ENCODE measurements around the gene OR6M1. TPM values are rescaled to one million over a fixed set of nuclear protein-coding genes. Genes with fewer than 3 reads are reported as not detected.

OR6M1 gene
- total RNA-seq, 2 donors from 2014 or later: not detected

DNA sequence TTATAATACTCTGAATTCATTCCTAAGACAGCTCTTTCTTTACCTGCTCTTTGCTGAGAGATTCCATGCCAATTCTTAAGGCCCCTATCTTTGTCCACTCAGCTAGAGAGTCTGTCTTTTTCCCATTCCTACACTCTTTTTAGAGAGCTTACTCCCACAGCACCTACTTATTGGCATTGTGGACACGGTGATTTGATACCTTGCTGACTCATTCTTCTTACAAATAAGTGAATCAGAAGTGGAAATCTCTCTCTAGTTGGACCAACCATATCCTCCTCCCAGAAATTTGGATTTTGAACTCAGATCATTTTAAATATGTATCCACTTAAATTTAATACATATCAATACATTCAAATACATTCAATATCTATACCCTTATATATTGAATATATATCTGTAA is 32.5 kb upstream of the OR6M1 start:
- H3K9me3 ChIP-seq (ENCODE audit: control insufficient read depth, low read length): no peaks in the 10 kb centered on the region
- H3K27me3 Mint-ChIP-seq (ENCODE audit: insufficient read depth): peaks cover 25% of the 10 kb centered on the region
- DNase-seq: no peak
- peaks cover 16% of the 10 kb centered on the region for H3K4me1 Mint-ChIP-seq
- H3K27ac ChIP-seq (ENCODE audit: low read depth, low read length): no peak overlapping the region
- no peak for TF ChIP-seq CTCF (conservative IDR thresholded peaks at IDR 0.05)
- no peak overlapping the region for H3K4me3 Mint-ChIP-seq
- H3K9ac ChIP-seq (ENCODE audit: extremely low read depth, low read length, poor library complexity, severe bottlenecking): no peak overlapping the region
- no peaks in the 10 kb centered on the region for H3K4me1 ChIP-seq (ENCODE audit: control insufficient read depth, insufficient read depth, low read length)
- no peak overlapping the region for H3K4me3 ChIP-seq (ENCODE audit: low read length)
- H3K36me3 ChIP-seq (ENCODE audit: control insufficient read depth, insufficient read depth, low read length): no peaks in the 10 kb centered on the region
- no peak overlapping the region for H3K27ac Mint-ChIP-seq
- H3K27me3 ChIP-seq (ENCODE audit: control insufficient read depth, insufficient read depth, low read length, poor library complexity, severe bottlenecking): peaks cover 20% of the 10 kb centered on the region
- peaks cover 4% of the 10 kb centered on the region for H3K9me3 Mint-ChIP-seq
- WGBS, 2 experiments (ENCODE audit: insufficient coverage in 1 of 2, insufficient read length in 1 of 2): 73 to 100% methylated on average over 1 of the region's 1 CpG
- peaks cover 7% of the 10 kb centered on the region for H3K36me3 Mint-ChIP-seq (ENCODE audit: low read depth)

GRCh38 chr11:123838199-123838598 is 32.0 kb upstream of the OR6M1 start:
- no peak overlapping the region for H3K4me3 ChIP-seq (ENCODE audit: low read length)
- WGBS, 2 experiments (ENCODE audit: insufficient coverage in 1 of 2, insufficient read length in 1 of 2): 53 to 69% methylated on average over 3 of the region's 3 CpGs
- Mint-ChIP-seq H3K4me3 (no peak overlapping the region), H3K27ac (no peak overlapping the region), H3K27me3 (ENCODE audit: insufficient read depth) (peaks cover 25% of the 10 kb centered on the region), H3K4me1 (peaks cover 16% of the 10 kb centered on the region), H3K36me3 (ENCODE audit: low read depth) (peaks cover 7% of the 10 kb centered on the region), H3K9me3 (peaks cover 4% of the 10 kb centered on the region)
- no peaks in the 10 kb centered on the region for H3K9me3 ChIP-seq (ENCODE audit: control insufficient read depth, low read length)
- no peak overlapping the region for H3K9ac ChIP-seq (ENCODE audit: extremely low read depth, low read length, poor library complexity, severe bottlenecking)
- H3K27me3 ChIP-seq (ENCODE audit: control insufficient read depth, insufficient read depth, low read length, poor library complexity, severe bottlenecking): peaks cover 20% of the 10 kb centered on the region
- no peak overlapping the region for H3K27ac ChIP-seq (ENCODE audit: low read depth, low read length)
- DNase-seq: no peak
- no peaks in the 10 kb centered on the region for H3K4me1 ChIP-seq (ENCODE audit: control insufficient read depth, insufficient read depth, low read length)
- TF ChIP-seq CTCF (conservative IDR thresholded peaks at IDR 0.05): no peak
- H3K36me3 ChIP-seq (ENCODE audit: control insufficient read depth, insufficient read depth, low read length): no peaks in the 10 kb centered on the region

DNA sequence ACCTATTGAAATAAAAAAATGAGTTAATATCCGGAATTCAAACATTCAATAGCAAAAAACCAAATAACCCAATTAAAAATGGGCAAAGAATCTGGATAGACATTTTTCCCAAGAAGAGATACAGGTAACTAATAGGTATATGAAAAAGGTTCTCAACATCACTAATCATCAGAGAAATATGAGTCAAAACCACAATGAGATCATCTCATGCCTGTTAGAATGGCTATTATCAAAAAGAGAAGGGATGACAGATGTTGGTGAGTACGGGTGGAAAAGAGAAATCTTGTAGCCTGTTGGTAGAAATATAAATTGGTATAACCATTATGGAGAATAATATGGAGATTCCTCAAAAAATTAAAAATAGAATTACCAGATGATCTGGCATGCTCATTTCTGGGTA is 26.9 kb upstream of the OR6M1 start:
- peaks cover 8% of the 10 kb centered on the region for H3K27me3 Mint-ChIP-seq (ENCODE audit: insufficient read depth)
- no peak overlapping the region for H3K4me3 ChIP-seq (ENCODE audit: low read length)
- H3K4me3 Mint-ChIP-seq: no peak overlapping the region
- H3K4me1 Mint-ChIP-seq: peaks cover 2% of the 10 kb centered on the region
- no peak overlapping the region for H3K27ac ChIP-seq (ENCODE audit: low read depth, low read length)
- H3K27me3 ChIP-seq (ENCODE audit: control insufficient read depth, insufficient read depth, low read length, poor library complexity, severe bottlenecking): no peaks in the 10 kb centered on the region
- H3K36me3 ChIP-seq (ENCODE audit: control insufficient read depth, insufficient read depth, low read length): no peaks in the 10 kb centered on the region
- H3K9me3 Mint-ChIP-seq: peaks cover 12% of the 10 kb centered on the region
- peaks cover 12% of the 10 kb centered on the region for H3K36me3 Mint-ChIP-seq (ENCODE audit: low read depth)
- no peaks in the 10 kb centered on the region for H3K9me3 ChIP-seq (ENCODE audit: control insufficient read depth, low read length)
- H3K9ac ChIP-seq (ENCODE audit: extremely low read depth, low read length, poor library complexity, severe bottlenecking): no peak overlapping the region
- WGBS, 2 experiments (ENCODE audit: insufficient coverage in 1 of 2, insufficient read length in 1 of 2): 93 to 100% methylated on average over 1 to 2 of the region's 2 CpGs
- DNase-seq: no peak
- no peaks in the 10 kb centered on the region for H3K4me1 ChIP-seq (ENCODE audit: control insufficient read depth, insufficient read depth, low read length)
- TF ChIP-seq CTCF (conservative IDR thresholded peaks at IDR 0.05): no peak
- H3K27ac Mint-ChIP-seq: no peak overlapping the region
